Keratinocyte (primary cell): ENCODE data around the gene KRT8. TPM values are rescaled to one million over a fixed set of nuclear protein-coding genes. Genes with fewer than 3 reads are reported as not detected.
A peak's percentile ranks its signal among the peaks of the same experiment; 100 is the strongest.

Source experiments
- DNase-seq: peaks from one replicate; pipeline ENCODE4 v3.0.0-alpha.2; 2011; ENCODE audit warnings: low read depth, missing footprints, low spot score
- FAIRE-seq: peaks from 2 replicates; lab custom pipeline; 2011; peaks lifted over from hg19 to GRCh38; lab: Jason Lieb, UNC
- H2AFZ ChIP-seq: 2 replicates; pipeline ENCODE4 v1.6.0; 2012; ENCODE audit warnings: low read length, control low read depth, inconsistent platforms; ENCODE audit not compliant: control insufficient read depth
- H3K27ac ChIP-seq: 2 replicates; pipeline ENCODE4 v1.5.1; 2011; ENCODE audit warnings: low read length; ENCODE audit not compliant: control insufficient read depth, insufficient read depth
- H3K27me3 ChIP-seq: 3 replicates; pipeline ENCODE4 v1.6.0; 2011; ENCODE audit warnings: low read length; ENCODE audit not compliant: control insufficient read depth, insufficient read depth; ENCODE audit errors: extremely low read depth
- H3K36me3 ChIP-seq, 2 experiments: 2 replicates in 1 of 2; 3 replicates in 1 of 2; pipeline ENCODE4 v1.5.1; 2011; ENCODE audit warnings: low read length in 2 of 2, mild to moderate bottlenecking in 1 of 2; ENCODE audit not compliant: control insufficient read depth in 2 of 2, insufficient read depth in 2 of 2; ENCODE audit errors: extremely low read depth in 1 of 2
- H3K4me1 ChIP-seq: 3 replicates; pipeline ENCODE4 v1.5.1; 2011; ENCODE audit warnings: low read length; ENCODE audit not compliant: control insufficient read depth, insufficient read depth; ENCODE audit errors: extremely low read depth
- H3K4me2 ChIP-seq: 3 replicates; pipeline ENCODE4 v1.6.0; 2011; ENCODE audit warnings: low read depth, low read length; ENCODE audit not compliant: control insufficient read depth, insufficient read depth; ENCODE audit errors: extremely low read depth
- H3K4me3 ChIP-seq, 3 experiments: fragments of 200-600 bp in 1 of 3; sonication (generic) in 1 of 3; 2 replicates in 2 of 3; 3 replicates in 1 of 3; pipeline ENCODE4 v1.5.1; 2011 to 2016; ENCODE audit warnings: low read length in 3 of 3, mild to moderate bottlenecking in 3 of 3, control low read depth in 2 of 3, inconsistent platforms in 1 of 3, low read depth in 1 of 3, mixed read lengths in 1 of 3, mixed run types in 1 of 3, moderate library complexity in 1 of 3; ENCODE audit not compliant: control insufficient read depth in 2 of 3, insufficient read depth in 2 of 3; ENCODE audit errors: extremely low read depth in 1 of 3
- H3K79me2 ChIP-seq: 2 replicates; pipeline ENCODE4 v1.6.0; 2012; ENCODE audit warnings: low read length; ENCODE audit not compliant: control insufficient read depth, insufficient read depth
- H3K9ac ChIP-seq: 3 replicates; pipeline ENCODE4 v1.6.0; 2011; ENCODE audit warnings: low read length; ENCODE audit not compliant: control insufficient read depth, insufficient read depth; ENCODE audit errors: extremely low read depth
- H3K9me1 ChIP-seq: 3 replicates; pipeline ENCODE4 v1.6.0; 2011; ENCODE audit warnings: low read length; ENCODE audit not compliant: control insufficient read depth, insufficient read depth; ENCODE audit errors: extremely low read depth
- H3K9me3 ChIP-seq: 2 replicates; pipeline ENCODE4 v1.5.1; 2012; ENCODE audit warnings: low read depth, low read length; ENCODE audit not compliant: control insufficient read depth
- H4K20me1 ChIP-seq: 3 replicates; pipeline ENCODE4 v1.6.0; 2011; ENCODE audit warnings: low read length; ENCODE audit not compliant: control insufficient read depth, insufficient read depth; ENCODE audit errors: extremely low read depth
- EZH2 ChIP-seq: IDR thresholded peaks from one replicate; pipeline ENCODE4 v1.6.1; 2012; ENCODE audit warnings: inconsistent platforms, mild to moderate bottlenecking, low read length, moderate library complexity
- dilution Hi-C: fragments of 300-500 bp; cut with MboI; formaldehyde crosslinking; loops from one replicate; pipeline ENCODE4 v1.7.0; 2020; ENCODE audit warnings: low sequenced_read_pairs; ENCODE audit not compliant: extremely low pct_ligation_motif_present
- polyA plus RNA-seq, 5 experiments: library from polyadenylated mRNA; depleted of rRNA in 3 of 5; stranded (reverse) in 3 of 5; stranded (forward) in 1 of 5; unstranded in 1 of 5; fragments of >200 nt; gene quantifications; 1 replicate in 1 of 5; 2 replicates in 3 of 5; 3 replicates in 1 of 5; pipeline versions ENCODE4 v1.2.1 to v1.2.3, GENCODE V29; 2011 to 2012; ENCODE audit warnings: missing spikeins in 2 of 5, low read depth in 1 of 5, low replicate concordance in 1 of 5
- TF ChIP-seq, protein P1 (sequence below), 3 experiments: IDR thresholded peaks in 1 of 3; conservative IDR thresholded peaks in 1 of 3; optimal IDR thresholded peaks in 1 of 3; 2 replicates in 2 of 3; 3 replicates in 1 of 3; pipeline versions ENCODE3 to v1.5.1; 2011; ENCODE audit warnings: low read length in 3 of 3, mild to moderate bottlenecking in 3 of 3, moderate library complexity in 2 of 3, control low read depth in 1 of 3, inconsistent platforms in 1 of 3; ENCODE audit not compliant: insufficient read depth in 2 of 3; ENCODE audit errors: extremely low read depth in 1 of 3

Gene KRT8
- polyA plus RNA-seq, 1 donor (not counting 4 experiments of a cell fraction or from before 2014, with no cell fraction given), result 151 TPM

DNA sequence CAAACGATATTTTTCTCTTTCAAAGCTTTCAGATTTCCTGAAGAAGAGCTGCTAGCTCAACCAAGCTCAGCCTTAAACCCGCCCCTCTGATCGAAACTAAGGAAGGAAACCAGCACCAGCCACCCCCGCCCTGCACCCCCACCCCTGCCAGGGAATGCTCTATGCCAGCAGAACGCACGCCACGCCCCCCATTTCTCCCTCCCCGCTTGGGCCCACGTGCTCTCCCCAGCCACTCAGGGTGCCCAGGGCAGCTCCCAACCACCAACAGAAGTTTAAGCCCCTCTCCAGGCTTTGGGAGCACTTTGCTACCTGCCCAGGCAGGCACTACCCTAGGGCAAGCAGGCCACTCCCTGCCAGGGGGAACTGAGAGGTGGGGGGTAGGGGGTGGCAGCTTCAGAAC lies 37.2 kb downstream of the KRT8 start:
- Histone ChIP-seq H3K9me1 (no peaks in the 10 kb centered on the region), H3K9ac (peak overlapping the region; percentile 72), H4K20me1 (no peaks in the 10 kb centered on the region), H3K36me3 (no peaks in the 10 kb centered on the region), H2AFZ (peak overlapping the region; percentile 79), H3K4me2 (peak overlapping the region; percentile 80), H3K79me2 (no peaks in the 10 kb centered on the region), H3K9me3 (no peaks in the 10 kb centered on the region), H3K27me3 (no peaks in the 10 kb centered on the region), H3K4me1 (peaks cover 54% of the 10 kb centered on the region), H3K27ac (peak overlapping the region; percentile 84), H3K4me3 (no peak overlapping the region)
- TF ChIP-seq, protein P1, sequence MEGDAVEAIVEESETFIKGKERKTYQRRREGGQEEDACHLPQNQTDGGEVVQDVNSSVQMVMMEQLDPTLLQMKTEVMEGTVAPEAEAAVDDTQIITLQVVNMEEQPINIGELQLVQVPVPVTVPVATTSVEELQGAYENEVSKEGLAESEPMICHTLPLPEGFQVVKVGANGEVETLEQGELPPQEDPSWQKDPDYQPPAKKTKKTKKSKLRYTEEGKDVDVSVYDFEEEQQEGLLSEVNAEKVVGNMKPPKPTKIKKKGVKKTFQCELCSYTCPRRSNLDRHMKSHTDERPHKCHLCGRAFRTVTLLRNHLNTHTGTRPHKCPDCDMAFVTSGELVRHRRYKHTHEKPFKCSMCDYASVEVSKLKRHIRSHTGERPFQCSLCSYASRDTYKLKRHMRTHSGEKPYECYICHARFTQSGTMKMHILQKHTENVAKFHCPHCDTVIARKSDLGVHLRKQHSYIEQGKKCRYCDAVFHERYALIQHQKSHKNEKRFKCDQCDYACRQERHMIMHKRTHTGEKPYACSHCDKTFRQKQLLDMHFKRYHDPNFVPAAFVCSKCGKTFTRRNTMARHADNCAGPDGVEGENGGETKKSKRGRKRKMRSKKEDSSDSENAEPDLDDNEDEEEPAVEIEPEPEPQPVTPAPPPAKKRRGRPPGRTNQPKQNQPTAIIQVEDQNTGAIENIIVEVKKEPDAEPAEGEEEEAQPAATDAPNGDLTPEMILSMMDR (optimal IDR thresholded peaks at IDR 0.05 in 1 of 3, IDR thresholded peaks at IDR 0.05 in 1 of 3, conservative IDR thresholded peaks at IDR 0.05 in 1 of 3; ENCODE audit: extremely low read depth in 1 of 3, insufficient read depth in 2 of 3, low read length in 3 of 3), result no peak
- TF ChIP-seq EZH2, result no peak
- dilution Hi-C loops, result no loop called here
- FAIRE-seq, result no peak
- DNase-seq, result no peak

DNA sequence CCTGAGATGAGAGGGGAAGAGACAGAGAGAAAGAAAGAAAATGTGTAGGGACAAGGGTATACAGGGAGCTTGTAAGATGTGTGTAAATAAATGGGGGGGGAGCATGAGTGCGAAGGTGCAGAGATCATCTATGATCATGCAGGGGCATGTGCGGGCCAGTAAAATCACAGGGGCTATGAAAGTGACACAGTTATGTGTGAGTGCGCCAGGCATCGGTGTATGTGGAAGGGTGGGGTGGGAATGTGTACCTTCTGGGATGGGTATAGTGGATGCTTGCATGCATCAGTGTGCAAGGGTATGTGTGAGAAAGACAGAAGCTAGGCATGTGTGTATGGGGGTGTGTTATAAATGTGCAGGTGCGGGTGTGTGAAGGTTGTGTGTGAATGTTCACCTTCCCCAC lies 37.7 kb downstream of the KRT8 start:
- peak; percentile 81 for FAIRE-seq
- Histone ChIP-seq H3K9ac (peak overlapping the region; percentile 72), H3K4me2 (peak overlapping the region; percentile 80), H3K36me3 (no peaks in the 10 kb centered on the region), H3K27ac (peak overlapping the region; percentile 84), H3K4me1 (peaks cover 53% of the 10 kb centered on the region), H4K20me1 (no peaks in the 10 kb centered on the region), H3K9me3 (no peaks in the 10 kb centered on the region), H3K4me3 (no peak overlapping the region), H2AFZ (peak overlapping the region; percentile 33), H3K9me1 (no peaks in the 10 kb centered on the region), H3K27me3 (no peaks in the 10 kb centered on the region), H3K79me2 (no peaks in the 10 kb centered on the region)
- dilution Hi-C loops, result no loop called here
- no peak for TF ChIP-seq EZH2
- TF ChIP-seq, protein P1 (optimal IDR thresholded peaks at IDR 0.05 in 1 of 3, IDR thresholded peaks at IDR 0.05 in 1 of 3, conservative IDR thresholded peaks at IDR 0.05 in 1 of 3; ENCODE audit: extremely low read depth in 1 of 3, insufficient read depth in 2 of 3, low read length in 3 of 3), result no peak
- DNase-seq, result no peak
